Nephron progenitor cell (in vitro differentiated cells): ENCODE results near the gene CDCA4.

Experiments
- DNase-seq: peaks from one replicate; pipeline ENCODE4 v3.0.0; 2021
- H3K27ac Mint-ChIP-seq: 2 replicates; pipeline ENCODE4 v1.8.0; 2021; ENCODE audit warnings: mild to moderate bottlenecking, moderate library complexity, mixed read lengths
- H3K27me3 Mint-ChIP-seq: 2 replicates; pipeline ENCODE4 v1.8.0; 2021; ENCODE audit warnings: mild to moderate bottlenecking, low read depth, mixed read lengths; ENCODE audit not compliant: poor library complexity
- H3K36me3 Mint-ChIP-seq: 2 replicates; pipeline ENCODE4 v1.8.0; 2021; ENCODE audit warnings: low read depth, mixed read lengths
- H3K4me1 Mint-ChIP-seq: 2 replicates; pipeline ENCODE4 v1.8.0; 2021; ENCODE audit warnings: mixed read lengths
- H3K4me3 Mint-ChIP-seq: 2 replicates; pipeline ENCODE4 v1.8.0; 2021; ENCODE audit warnings: mild to moderate bottlenecking, moderate library complexity, mixed read lengths
- H3K9me3 Mint-ChIP-seq: 2 replicates; pipeline ENCODE4 v1.8.0; 2021; ENCODE audit warnings: mild to moderate bottlenecking, moderate library complexity, mixed read lengths
- TF ChIP-seq, protein P1 (sequence below): fragments of 200-600 bp; sonication (generic); IDR thresholded peaks from 2 replicates; pipeline ENCODE4 v1.5.0; 2021; ENCODE audit warnings: antibody characterized with exemption

The CDCA4 gene

DNA sequence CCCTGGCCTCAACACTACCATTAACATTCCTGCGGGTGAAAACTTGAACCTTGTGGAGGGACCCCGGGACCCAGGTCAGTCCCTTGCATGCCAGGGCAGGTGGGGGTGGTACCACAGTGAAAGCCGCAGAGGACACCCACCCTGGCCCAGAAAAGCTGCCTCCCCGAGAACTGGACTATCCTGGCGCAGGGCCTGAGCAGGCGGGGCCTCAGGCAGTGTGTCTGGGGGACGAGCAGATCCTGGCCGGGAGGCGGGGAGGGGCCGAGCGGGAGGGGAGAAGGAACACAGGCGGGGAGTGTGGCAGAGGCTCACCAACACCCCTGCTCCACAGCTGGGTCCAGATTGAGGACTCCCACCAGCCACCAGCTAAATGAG, 52.7 kb downstream of the CDCA4 start:
- peak; percentile 57 for DNase-seq
- TF ChIP-seq, protein P1, sequence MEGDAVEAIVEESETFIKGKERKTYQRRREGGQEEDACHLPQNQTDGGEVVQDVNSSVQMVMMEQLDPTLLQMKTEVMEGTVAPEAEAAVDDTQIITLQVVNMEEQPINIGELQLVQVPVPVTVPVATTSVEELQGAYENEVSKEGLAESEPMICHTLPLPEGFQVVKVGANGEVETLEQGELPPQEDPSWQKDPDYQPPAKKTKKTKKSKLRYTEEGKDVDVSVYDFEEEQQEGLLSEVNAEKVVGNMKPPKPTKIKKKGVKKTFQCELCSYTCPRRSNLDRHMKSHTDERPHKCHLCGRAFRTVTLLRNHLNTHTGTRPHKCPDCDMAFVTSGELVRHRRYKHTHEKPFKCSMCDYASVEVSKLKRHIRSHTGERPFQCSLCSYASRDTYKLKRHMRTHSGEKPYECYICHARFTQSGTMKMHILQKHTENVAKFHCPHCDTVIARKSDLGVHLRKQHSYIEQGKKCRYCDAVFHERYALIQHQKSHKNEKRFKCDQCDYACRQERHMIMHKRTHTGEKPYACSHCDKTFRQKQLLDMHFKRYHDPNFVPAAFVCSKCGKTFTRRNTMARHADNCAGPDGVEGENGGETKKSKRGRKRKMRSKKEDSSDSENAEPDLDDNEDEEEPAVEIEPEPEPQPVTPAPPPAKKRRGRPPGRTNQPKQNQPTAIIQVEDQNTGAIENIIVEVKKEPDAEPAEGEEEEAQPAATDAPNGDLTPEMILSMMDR: no peak
- peaks cover 13% of the 10 kb centered on the region for H3K27me3 Mint-ChIP-seq
- no peaks in the 10 kb centered on the region for H3K36me3 Mint-ChIP-seq
- peak overlapping the region; percentile 57 for H3K4me3 Mint-ChIP-seq
- H3K4me1 Mint-ChIP-seq: peaks cover 23% of the 10 kb centered on the region
- H3K9me3 Mint-ChIP-seq: no peaks in the 10 kb centered on the region
- no peak overlapping the region for H3K27ac Mint-ChIP-seq

DNA sequence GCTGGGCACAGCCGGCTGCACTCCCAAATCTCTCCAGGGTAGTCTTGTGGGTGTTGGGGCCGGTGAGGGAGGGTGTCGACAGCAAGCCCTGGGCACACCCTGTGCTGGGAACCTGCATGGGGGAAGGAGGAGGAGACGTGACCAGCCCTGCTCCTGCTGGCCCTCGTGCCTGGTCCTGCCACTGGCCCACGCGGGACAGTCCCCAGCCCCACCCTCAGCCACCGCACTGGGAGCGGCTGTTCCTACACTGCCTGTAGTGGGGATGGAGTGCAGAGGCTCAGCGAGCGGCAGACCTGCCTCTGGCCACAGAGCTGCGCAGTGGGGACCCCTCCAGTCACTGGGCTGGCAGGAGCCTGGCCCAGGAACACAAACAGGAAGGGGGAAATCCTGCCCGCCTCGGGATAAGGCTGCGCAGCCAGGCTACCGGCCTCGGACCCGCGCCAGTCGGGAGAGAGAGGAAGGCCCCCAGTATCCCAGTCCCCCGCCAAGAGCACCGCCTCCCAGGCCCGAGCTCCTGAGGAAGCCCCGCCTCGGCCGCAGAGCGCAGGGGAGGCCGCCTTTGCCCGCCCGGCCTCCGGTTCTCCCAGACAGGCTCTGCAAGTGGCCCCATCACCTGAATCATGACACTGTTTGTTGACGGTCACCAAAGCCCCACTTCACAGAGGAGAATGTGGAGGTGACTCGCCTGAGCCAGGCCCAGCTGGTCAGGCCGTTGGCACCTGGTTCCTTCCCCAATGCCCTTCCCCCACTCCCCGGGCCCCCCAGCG, 53.3 kb downstream of the CDCA4 start:
- TF ChIP-seq, protein P1: no peak
- peaks cover 23% of the 10 kb centered on the region for H3K4me1 Mint-ChIP-seq
- DNase-seq: peak; percentile 60
- peak overlapping the region; percentile 63 for H3K4me3 Mint-ChIP-seq
- H3K27me3 Mint-ChIP-seq: peaks cover 16% of the 10 kb centered on the region
- H3K9me3 Mint-ChIP-seq: no peaks in the 10 kb centered on the region
- no peak overlapping the region for H3K27ac Mint-ChIP-seq
- no peaks in the 10 kb centered on the region for H3K36me3 Mint-ChIP-seq

DNA sequence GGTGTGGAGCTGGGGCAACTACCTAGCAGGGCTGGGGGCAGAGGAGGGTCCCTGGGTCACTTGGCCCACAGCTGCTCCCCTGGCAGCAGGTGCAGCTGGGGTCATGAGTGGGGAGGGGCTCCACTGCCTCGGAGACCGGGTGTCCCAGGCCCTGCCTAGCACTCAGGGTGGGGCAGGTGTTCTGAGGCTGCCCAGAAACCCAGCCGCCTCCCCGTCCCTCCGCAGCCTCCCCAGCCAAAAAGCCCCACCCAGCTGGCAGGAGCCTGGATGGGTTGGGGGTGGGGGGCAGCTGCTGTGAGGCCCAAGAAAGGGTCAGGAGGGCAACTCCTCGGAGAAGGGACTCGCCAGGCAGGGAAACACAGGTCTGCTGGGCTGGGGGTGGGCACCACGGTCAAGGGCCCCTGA, 53.9 kb downstream of the CDCA4 start:
- peaks cover 22% of the 10 kb centered on the region for H3K27me3 Mint-ChIP-seq
- H3K9me3 Mint-ChIP-seq: no peaks in the 10 kb centered on the region
- H3K4me3 Mint-ChIP-seq: no peak overlapping the region

DNA sequence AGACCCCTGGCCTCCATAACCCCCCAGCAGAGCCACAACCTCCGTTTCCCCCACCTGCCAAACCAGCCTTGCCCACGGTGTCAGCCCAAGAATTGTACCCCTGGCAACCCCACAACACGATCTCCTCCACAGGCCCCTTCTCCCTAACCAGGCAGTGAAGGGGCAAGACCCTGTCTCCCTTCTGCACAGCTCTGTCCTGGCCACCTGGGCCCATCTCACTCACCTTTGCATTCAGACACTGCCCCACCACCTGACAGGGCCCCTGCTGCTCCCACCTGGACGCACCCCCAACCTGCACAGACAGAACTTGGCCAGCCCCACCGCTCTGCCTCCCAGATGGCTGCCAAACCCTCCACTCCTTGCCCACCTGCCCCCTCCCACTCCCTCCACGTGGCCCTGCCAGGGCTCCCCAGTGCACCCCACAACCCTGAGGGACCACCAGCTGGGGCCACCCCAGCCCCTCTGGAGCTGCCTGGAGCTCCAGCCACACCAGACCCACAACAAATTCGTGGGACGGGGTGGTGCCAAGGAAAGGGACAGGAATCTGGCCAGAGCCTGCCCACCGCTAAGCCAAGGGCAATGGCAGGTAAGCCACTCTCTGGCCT, 54.5 kb downstream of the CDCA4 start:
- Mint-ChIP-seq H3K36me3 (no peaks in the 10 kb centered on the region), H3K4me1 (peaks cover 23% of the 10 kb centered on the region), H3K4me3 (no peak overlapping the region), H3K27me3 (peaks cover 26% of the 10 kb centered on the region), H3K27ac (no peak overlapping the region), H3K9me3 (no peaks in the 10 kb centered on the region)
- no peak for DNase-seq
- TF ChIP-seq, protein P1: no peak

More for the DNA sequence above, 53.9 kb downstream of the CDCA4 start:
- H3K27ac Mint-ChIP-seq: no peak overlapping the region
- TF ChIP-seq, protein P1: no peak
- H3K36me3 Mint-ChIP-seq: no peaks in the 10 kb centered on the region
- no peak for DNase-seq
- peaks cover 23% of the 10 kb centered on the region for H3K4me1 Mint-ChIP-seq

DNA sequence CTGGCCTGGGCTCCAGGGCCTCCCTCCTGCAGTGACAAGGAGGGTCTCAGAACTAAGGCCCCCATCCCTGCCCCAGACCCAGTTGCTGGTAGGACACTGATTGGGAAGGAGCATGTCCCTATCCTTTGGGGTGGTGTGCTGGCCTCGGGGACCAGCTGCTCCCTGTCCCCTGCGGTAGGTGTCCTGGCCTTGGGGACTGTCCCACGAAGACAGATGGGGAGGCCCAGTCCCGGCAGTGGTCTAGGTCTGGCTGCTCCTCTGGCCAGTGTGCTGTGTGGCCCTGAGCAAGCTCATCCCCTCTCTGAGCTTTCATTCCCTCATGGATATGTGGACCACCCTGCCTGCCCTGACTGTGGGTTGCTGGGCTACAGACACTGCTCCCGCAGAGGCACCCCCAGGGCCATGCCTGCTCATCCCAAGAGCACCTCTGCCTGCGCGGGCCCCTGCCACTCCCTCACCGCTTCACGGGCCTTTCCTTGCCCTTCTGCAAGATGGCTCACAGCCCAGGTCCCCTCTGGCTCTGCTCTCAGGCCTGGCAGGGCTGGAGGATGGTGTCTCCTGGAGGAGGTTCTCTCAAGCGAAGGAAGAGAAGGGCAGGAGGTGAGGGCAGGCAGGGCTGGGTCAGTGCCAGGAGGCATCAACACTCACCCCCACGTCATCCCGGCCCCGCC, 55.2 kb downstream of the CDCA4 start:
- Mint-ChIP-seq H3K9me3 (no peaks in the 10 kb centered on the region), H3K4me3 (no peak overlapping the region), H3K27me3 (peaks cover 29% of the 10 kb centered on the region), H3K27ac (no peak overlapping the region), H3K36me3 (no peaks in the 10 kb centered on the region), H3K4me1 (peaks cover 23% of the 10 kb centered on the region)
- TF ChIP-seq, protein P1: no peak
- DNase-seq: no peak
